Vagina (tissue), 2 donors: ENCODE results near the gene C1QTNF5.

Experiments
- CTCF ChIP-seq, 3 experiments: fragments of 450-650 bp in 2 of 3; fragments of 200-600 bp in 1 of 3; sonication (generic) in 1 of 3; IDR thresholded peaks; one replicate each; pipeline ENCODE4 v1.5.1; 2017 to 2019; ENCODE audit warnings: antibody characterized with exemption in 3 of 3, mild to moderate bottlenecking in 2 of 3, moderate library complexity in 2 of 3
- POLR2A ChIP-seq, 2 donors: fragments of 450-650 bp; IDR thresholded peaks; one replicate each; pipeline ENCODE4 v1.6.1; 2017; ENCODE audit warnings: antibody characterized with exemption in 2 of 2, mild to moderate bottlenecking in 2 of 2, moderate library complexity in 2 of 2
- POLR2AphosphoS5 ChIP-seq, 2 donors: sonication (generic); formaldehyde crosslinking; IDR thresholded peaks; one replicate each; pipeline ENCODE4 v1.9.0; 2017; ENCODE audit warnings: antibody characterized with exemption in 2 of 2, mild to moderate bottlenecking in 2 of 2, low read depth in 1 of 2; ENCODE audit not compliant: insufficient read depth in 1 of 2

DNA sequence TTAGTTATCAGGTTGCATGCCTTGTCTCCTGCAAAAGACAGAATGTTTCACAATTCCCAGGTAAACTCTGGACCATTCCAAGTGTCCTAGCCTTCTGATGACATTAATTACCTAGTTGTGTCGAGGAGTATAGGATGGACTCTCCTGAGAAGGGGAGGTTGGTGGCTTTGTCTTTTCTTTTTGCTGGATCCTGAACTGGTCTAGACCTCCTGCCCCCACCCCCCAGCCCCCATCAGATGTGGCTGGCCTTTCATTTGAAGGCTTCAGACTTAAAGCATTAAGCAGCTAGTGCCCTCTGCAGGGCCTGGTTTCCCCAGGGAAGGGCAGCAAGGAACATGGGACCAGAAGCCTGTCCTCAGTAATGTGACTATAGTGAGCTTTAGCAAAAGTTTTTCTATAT lies 33.5 kb downstream of the C1QTNF5 start:
- TF ChIP-seq CTCF (IDR thresholded peaks at IDR 0.05) = no peak
- no peak for TF ChIP-seq POLR2A (IDR thresholded peaks at IDR 0.05)
- TF ChIP-seq POLR2AphosphoS5 (IDR thresholded peaks at IDR 0.05; ENCODE audit: insufficient read depth in 1 of 2, low read depth in 1 of 2) = no peak
